ENCODE data around the gene ADGRB3. TPM values are rescaled to one million over a fixed set of nuclear protein-coding genes. Genes with fewer than 3 reads are reported as not detected.
"Not testable (repeated sequence)": the region's sequence is repeated elsewhere in the genome, so short reads cannot be mapped to it uniquely, and the experiment has no call there.

Gene ADGRB3
- total RNA-seq, 2 experiments from 2014 or later: not detected

DNA sequence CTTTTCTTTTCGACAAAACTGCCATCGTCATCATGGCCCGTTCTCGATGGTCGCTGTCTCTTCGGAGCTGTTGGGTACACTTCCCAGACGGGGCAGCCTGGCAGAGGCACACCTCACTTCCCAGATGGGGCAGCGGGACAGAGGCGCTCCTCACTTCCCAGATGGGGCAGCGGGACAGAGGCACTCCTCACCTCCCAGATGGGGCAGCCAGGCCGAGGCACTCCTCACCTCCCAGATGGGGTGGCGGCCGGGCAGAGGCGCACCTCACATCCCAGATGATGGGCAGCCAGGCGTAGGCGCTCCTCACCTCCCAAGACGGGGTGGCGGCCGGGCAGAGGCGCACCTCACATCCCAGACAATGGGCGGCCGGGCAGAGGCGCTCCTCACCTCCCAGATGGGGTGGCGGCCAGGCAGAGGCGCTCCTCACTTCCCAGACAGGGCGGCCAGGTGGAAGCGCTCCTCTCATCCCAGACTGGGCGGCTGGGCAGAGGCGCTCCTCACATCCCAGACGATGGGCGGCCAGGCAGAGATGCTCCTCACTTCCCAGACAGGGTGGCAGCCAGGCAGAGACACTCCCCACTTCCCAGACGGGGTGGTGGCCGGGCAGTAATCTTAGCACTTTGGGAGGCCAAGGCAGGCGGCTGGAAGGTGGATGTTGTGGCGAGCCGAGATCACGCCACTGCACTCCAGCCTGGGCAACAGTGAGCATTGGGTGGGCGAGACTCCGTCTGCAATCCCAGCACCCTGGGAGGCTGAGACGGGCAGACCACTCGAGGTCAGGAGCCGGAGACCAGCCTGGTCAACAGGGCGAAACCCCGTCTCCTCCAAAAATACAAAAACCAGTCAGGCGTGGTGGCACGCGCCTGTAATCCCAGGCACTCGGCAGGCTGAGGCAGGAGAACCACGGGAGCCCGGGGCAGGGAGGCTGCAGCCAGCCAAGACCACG lies 486.7 kb downstream of the ADGRB3 start:
- H3K4me3 Mint-ChIP-seq; H3K4me1 Mint-ChIP-seq (ENCODE audit: low read depth); CTCF ChIA-PET; H3K27ac Mint-ChIP-seq; intact Hi-C loops (cut with micrococcal nuclease); H3K27me3 Mint-ChIP-seq (ENCODE audit: low read depth); H3K9me3 Mint-ChIP-seq; DNase-seq; H3K36me3 Mint-ChIP-seq (ENCODE audit: low read depth): not testable (repeated sequence)

- peaks cover 3% of the 10 kb centered on the region for H3K9me3 Mint-ChIP-seq
- no peak for DNase-seq
- intact Hi-C loops (cut with micrococcal nuclease): no loop called here
- H3K27ac Mint-ChIP-seq: no peak overlapping the region
- H3K27me3 Mint-ChIP-seq (ENCODE audit: low read depth): no peaks in the 10 kb centered on the region
- no peaks in the 10 kb centered on the region for H3K4me1 Mint-ChIP-seq (ENCODE audit: low read depth)
- H3K36me3 Mint-ChIP-seq (ENCODE audit: low read depth): no peaks in the 10 kb centered on the region
- no peak overlapping the region for H3K4me3 Mint-ChIP-seq
- CTCF ChIA-PET: interaction anchor here (0.7 kb wide), 1 partner anchor 46 kb away, joined by 3 read pairs; no protein-coding TSS in a partner anchor
These were observed 487.3 kb downstream of the ADGRB3 start for GRCh38 chr6:69122407-69122773.

DNA sequence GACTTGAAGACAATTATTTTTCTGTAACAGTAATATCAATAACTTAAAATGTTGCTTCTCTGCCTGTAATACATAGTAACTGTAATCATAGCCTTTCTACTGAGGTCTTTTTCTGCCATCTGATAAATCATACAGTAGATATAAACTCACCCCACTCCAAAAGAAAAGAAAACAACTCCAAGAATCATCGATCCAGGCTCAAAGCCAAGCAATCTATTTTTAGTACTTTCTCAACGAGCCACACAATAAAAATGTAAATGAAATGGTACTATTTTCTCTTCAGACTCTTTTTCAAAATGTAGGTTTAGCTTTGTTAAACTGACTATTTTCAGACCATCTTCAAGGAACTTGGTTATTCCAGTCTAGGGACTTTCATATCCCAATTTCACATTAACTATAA lies 493.3 kb downstream of the ADGRB3 start:
- Mint-ChIP-seq H3K9me3 (no peaks in the 10 kb centered on the region), H3K27ac (no peak overlapping the region), H3K36me3 (ENCODE audit: low read depth) (no peaks in the 10 kb centered on the region), H3K4me1 (ENCODE audit: low read depth) (no peaks in the 10 kb centered on the region), H3K4me3 (no peak overlapping the region), H3K27me3 (ENCODE audit: low read depth) (no peaks in the 10 kb centered on the region)
- DNase-seq: no peak
- CTCF ChIA-PET: no interaction called here
- intact Hi-C loops (cut with micrococcal nuclease): no loop called here

- H3K27ac Mint-ChIP-seq: no peak overlapping the region
- H3K4me1 Mint-ChIP-seq (ENCODE audit: low read depth): no peaks in the 10 kb centered on the region
- no peak overlapping the region for H3K4me3 Mint-ChIP-seq
- no peaks in the 10 kb centered on the region for H3K9me3 Mint-ChIP-seq
- no peaks in the 10 kb centered on the region for H3K27me3 Mint-ChIP-seq (ENCODE audit: low read depth)
- intact Hi-C loops (cut with micrococcal nuclease): no loop called here
- no peak for DNase-seq
- CTCF ChIA-PET: no interaction called here
- no peaks in the 10 kb centered on the region for H3K36me3 Mint-ChIP-seq (ENCODE audit: low read depth)
These were observed 494.0 kb downstream of the ADGRB3 start for GRCh38 chr6:69129046-69129445.

DNA sequence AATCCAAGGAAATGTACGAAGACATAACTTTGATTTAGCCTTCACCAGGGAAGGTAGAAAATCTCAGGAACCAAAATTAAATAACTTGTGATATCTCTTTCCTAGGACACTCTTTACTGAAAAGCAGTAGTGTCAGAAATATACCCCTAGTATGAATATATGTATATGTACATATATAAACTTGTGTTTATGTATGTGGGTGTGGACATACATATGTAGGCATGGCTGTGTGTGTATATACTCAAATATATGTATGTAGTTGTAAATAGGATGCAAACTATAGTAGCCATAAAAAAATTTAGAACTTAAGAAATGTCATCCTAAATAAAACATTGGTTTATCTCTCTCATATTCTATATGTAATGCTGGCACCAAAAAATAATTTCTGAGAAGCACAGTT lies 500.8 kb downstream of the ADGRB3 start:
- intact Hi-C loops (cut with micrococcal nuclease): no loop called here
- Mint-ChIP-seq H3K27ac (no peak overlapping the region), H3K4me1 (ENCODE audit: low read depth) (no peaks in the 10 kb centered on the region), H3K9me3 (peaks cover 3% of the 10 kb centered on the region), H3K27me3 (ENCODE audit: low read depth) (no peaks in the 10 kb centered on the region), H3K4me3 (no peak overlapping the region), H3K36me3 (ENCODE audit: low read depth) (no peaks in the 10 kb centered on the region)
- CTCF ChIA-PET: no interaction called here
- DNase-seq: no peak

DNA sequence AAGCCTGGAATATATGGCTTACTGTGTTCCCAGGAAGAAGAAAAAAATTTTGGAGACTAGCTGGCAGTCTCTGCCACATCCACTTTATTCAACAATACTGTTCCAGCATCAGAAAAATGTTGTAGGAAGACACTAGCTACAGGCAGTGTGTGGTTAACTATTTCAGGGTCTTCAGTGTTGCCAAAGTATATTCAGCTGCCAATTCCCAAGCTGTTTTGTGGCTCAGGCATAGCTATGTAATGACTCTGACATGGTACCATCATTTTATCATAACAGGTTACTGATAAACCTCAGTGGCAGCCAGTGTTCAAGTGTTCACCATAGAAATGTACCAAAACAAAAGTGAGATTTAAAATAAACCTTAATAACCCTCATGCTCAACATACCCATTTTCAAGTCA lies 503.1 kb downstream of the ADGRB3 start:
- Mint-ChIP-seq H3K4me3 (no peak overlapping the region), H3K9me3 (peaks cover 3% of the 10 kb centered on the region), H3K27ac (no peak overlapping the region), H3K27me3 (ENCODE audit: low read depth) (no peaks in the 10 kb centered on the region), H3K4me1 (ENCODE audit: low read depth) (no peaks in the 10 kb centered on the region), H3K36me3 (ENCODE audit: low read depth) (no peaks in the 10 kb centered on the region)
- DNase-seq: no peak
- intact Hi-C loops (cut with micrococcal nuclease): no loop called here
- CTCF ChIA-PET: no interaction called here

- Mint-ChIP-seq H3K4me1 (ENCODE audit: low read depth) (no peaks in the 10 kb centered on the region), H3K27ac (no peak overlapping the region), H3K36me3 (ENCODE audit: low read depth) (no peaks in the 10 kb centered on the region), H3K27me3 (ENCODE audit: low read depth) (no peaks in the 10 kb centered on the region), H3K9me3 (peaks cover 3% of the 10 kb centered on the region), H3K4me3 (no peak overlapping the region)
- CTCF ChIA-PET: interaction anchor here (0.6 kb wide), 1 partner anchor 63 kb away, joined by 3 read pairs; no protein-coding TSS in a partner anchor
- DNase-seq: no peak
- intact Hi-C loops (cut with micrococcal nuclease): no loop called here
These were observed 503.9 kb downstream of the ADGRB3 start for GRCh38 chr6:69138893-69139494.

GRCh38 chr6:69145062-69145461 lies 510.0 kb downstream of the ADGRB3 start:
- Mint-ChIP-seq H3K9me3 (peaks cover 3% of the 10 kb centered on the region), H3K4me1 (ENCODE audit: low read depth) (no peaks in the 10 kb centered on the region), H3K4me3 (no peak overlapping the region), H3K27me3 (ENCODE audit: low read depth) (no peaks in the 10 kb centered on the region), H3K36me3 (ENCODE audit: low read depth) (no peaks in the 10 kb centered on the region), H3K27ac (no peak overlapping the region)
- intact Hi-C loops (cut with micrococcal nuclease): no loop called here
- CTCF ChIA-PET: no interaction called here
- no peak for DNase-seq

GRCh38 chr6:69146385-69146784 lies 511.3 kb downstream of the ADGRB3 start:
- intact Hi-C loops (cut with micrococcal nuclease): no loop called here
- DNase-seq: no peak
- CTCF ChIA-PET: no interaction called here
- no peak overlapping the region for H3K27ac Mint-ChIP-seq
- no peaks in the 10 kb centered on the region for H3K4me1 Mint-ChIP-seq (ENCODE audit: low read depth)
- H3K36me3 Mint-ChIP-seq (ENCODE audit: low read depth): no peaks in the 10 kb centered on the region
- H3K9me3 Mint-ChIP-seq: no peaks in the 10 kb centered on the region
- H3K27me3 Mint-ChIP-seq (ENCODE audit: low read depth): no peaks in the 10 kb centered on the region
- H3K4me3 Mint-ChIP-seq: no peak overlapping the region

- no peaks in the 10 kb centered on the region for H3K36me3 Mint-ChIP-seq (ENCODE audit: low read depth)
- intact Hi-C loops (cut with micrococcal nuclease): no loop called here
- CTCF ChIA-PET: no interaction called here
These were observed 520.4 kb downstream of the ADGRB3 start for GRCh38 chr6:69155467-69155866.

GRCh38 chr6:69162811-69163210 lies 527.7 kb downstream of the ADGRB3 start:
- intact Hi-C loops (cut with micrococcal nuclease): no loop called here
- Mint-ChIP-seq H3K9me3 (no peaks in the 10 kb centered on the region), H3K4me1 (ENCODE audit: low read depth) (no peaks in the 10 kb centered on the region), H3K36me3 (ENCODE audit: low read depth) (no peaks in the 10 kb centered on the region), H3K4me3 (no peak overlapping the region), H3K27ac (no peak overlapping the region), H3K27me3 (ENCODE audit: low read depth) (no peaks in the 10 kb centered on the region)
- CTCF ChIA-PET: no interaction called here
- no peak for DNase-seq

More at GRCh38 chr6:69155467-69155866, 520.4 kb downstream of the ADGRB3 start:
- Mint-ChIP-seq H3K4me1 (ENCODE audit: low read depth) (no peaks in the 10 kb centered on the region), H3K27me3 (ENCODE audit: low read depth) (no peaks in the 10 kb centered on the region), H3K27ac (no peak overlapping the region), H3K9me3 (peaks cover 3% of the 10 kb centered on the region), H3K4me3 (no peak overlapping the region)
- no peak for DNase-seq

DNA sequence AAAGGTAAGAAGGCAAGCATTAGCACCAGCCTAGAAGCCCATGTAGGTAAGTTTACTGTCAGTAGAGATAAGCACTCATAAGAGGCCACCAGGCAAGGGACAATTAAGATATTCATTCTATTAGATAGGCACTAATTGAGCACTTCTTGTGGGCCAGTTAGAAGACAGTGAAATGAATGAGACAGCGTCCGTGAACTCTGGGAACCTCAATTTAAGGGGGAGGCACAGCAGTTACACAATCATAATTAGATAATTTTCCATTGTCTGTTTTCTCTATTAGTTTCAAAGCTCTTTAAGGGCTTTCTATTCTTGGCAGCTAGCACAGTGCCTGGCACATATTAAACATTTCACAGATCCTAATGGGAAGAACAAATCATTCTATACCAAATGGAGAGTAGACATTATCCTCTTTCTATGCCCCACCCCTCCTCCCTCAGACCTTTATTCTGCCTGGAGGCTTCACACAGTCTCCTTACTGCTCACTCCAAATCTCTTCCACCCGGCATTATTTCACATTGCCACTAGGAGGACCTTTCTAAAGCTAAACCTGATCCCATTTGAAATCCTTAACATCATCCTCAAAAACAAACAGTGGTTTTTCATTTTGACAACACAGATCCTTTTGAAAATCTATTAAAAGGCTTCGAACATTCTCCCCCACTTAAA lies 529.6 kb downstream of the ADGRB3 start:
- Mint-ChIP-seq H3K9me3 (no peaks in the 10 kb centered on the region), H3K36me3 (ENCODE audit: low read depth) (no peaks in the 10 kb centered on the region), H3K4me3 (no peak overlapping the region), H3K27me3 (ENCODE audit: low read depth) (no peaks in the 10 kb centered on the region), H3K27ac (no peak overlapping the region), H3K4me1 (ENCODE audit: low read depth) (no peaks in the 10 kb centered on the region)
- DNase-seq: no peak
- intact Hi-C loops (cut with micrococcal nuclease): no loop called here
- CTCF ChIA-PET: interaction anchor here (0.6 kb wide), 1 partner anchor 73 kb away, joined by 3 read pairs; no protein-coding TSS in a partner anchor
